ENCODE measurements around the gene TSBP1.
"Not testable (repeated sequence)": the region's sequence is repeated elsewhere in the genome, so short reads cannot be mapped to it uniquely, and the experiment has no call there.

GRCh38 chr6:32257262-32257661, 114.4 kb downstream of the TSBP1 start:
- TF ChIP-seq CTCF, POLR2A (IDR thresholded peaks at IDR 0.05): not testable (repeated sequence)
